ENCODE results near the gene MCOLN2.
A peak's percentile ranks its signal among the peaks of the same experiment; 100 is the strongest.
"Not testable (repeated sequence)": the region's sequence is repeated elsewhere in the genome, so short reads cannot be mapped to it uniquely, and the experiment has no call there.

MCOLN2 gene

DNA sequence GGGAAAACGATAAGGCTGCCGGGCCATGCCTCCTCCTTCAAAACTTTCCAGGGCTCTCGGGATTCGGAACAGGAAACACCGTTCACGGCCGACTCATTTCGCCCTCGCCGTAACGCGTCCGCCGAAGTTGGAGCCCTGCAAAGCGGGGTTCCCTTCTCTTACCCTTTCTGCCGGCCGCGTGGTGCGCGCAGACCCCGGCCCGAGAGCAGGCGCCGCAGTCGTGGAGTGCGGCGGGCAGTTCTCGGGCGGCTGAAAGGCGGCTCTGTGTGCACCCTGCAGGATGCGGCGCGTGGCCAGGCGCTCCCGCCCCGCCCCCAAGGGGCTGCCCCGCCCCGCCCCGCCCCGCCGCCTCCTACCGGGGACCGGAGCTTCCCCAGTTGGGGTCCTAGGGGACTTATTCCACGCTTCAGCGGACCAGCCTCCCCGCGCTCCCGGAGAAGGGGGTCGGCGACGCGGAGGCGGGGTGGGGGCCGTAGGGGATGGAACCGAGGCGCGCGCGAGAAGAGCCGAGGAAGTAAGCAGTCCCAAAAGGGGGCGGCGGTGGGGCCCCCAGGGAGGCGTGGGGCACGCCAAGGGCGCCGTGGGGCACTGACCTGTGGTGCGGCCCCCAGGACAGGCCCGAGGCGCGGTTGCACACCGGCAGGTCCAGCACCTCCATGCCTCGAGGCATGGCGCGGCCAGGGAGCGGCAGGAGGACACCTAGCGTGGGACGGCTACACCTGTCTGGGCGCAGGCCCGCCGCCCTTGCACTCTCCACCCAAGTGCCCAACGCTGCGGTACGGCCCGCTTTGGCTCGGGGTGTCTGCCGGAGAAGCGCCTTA is at the start of gene MCOLN2:
Gene MCOLN2, minus strand, starts transcription at position 268 of the 821 bp plus-strand sequence. Its CDS starts 241 bp downstream, at position 27.
- DNase-seq (ENCODE audit: low read depth in 3 of 3) = peak in 1 of 3 experiments; percentile 15

DNA sequence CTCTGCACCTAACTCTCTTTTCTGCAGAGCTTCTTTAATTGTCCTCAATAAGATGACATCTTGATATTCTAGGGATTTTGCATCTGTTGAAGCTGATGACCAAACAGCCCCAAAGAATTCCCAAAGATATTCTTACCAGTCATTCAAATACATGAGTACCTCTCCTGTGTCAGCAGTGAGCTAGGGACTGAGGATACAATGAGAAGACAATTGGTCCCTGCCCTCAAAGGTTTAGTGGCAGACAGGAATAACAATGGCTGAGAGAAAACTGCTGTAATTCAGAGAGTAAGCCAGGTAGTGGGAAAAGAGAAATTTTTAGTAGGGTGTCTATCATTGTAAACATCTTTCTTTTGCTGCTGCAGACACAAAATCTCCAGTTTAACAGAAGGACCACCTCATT is 45.5 kb upstream of the MCOLN2 start:
- no peak for DNase-seq (ENCODE audit: low read depth in 3 of 3)

DNA sequence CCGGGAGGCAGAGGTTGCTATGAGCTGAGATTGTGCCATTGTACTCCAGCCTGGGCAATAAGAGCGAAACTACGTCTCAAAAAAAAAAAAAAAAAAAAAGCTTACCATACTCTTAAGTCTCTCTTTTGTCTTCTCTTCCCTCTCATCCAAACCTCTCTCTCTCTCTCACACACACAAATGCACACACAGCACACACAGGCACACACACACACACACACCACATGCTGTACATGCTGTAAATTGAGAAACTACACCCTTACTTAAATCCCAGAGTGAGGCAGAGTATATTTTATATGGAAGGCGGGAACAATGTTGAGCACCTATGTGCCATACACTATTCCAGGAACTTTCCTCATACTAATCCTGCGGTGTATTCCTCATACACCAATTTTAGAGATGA is 44.9 kb upstream of the MCOLN2 start:
- no peak for DNase-seq (ENCODE audit: low read depth in 3 of 3)

DNA sequence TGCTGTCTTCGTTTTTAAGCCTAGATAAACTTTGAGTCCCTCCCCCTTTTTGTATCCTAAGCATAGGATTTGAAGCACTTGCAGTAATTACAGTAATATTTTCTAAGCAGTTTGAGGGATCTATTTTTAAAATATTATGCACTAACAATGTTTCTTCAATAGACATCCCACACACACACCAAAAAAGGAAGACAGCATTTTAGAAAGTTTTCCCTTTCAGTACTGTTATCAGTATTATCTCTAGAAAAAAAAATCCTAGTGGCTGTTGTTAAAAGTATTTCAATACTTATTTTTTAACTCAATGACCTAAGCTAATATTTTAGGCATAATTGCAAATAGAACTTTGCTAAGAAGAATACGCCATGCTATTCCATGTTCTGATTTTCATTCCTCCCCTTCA is 36.3 kb upstream of the MCOLN2 start:
- no peak for DNase-seq (ENCODE audit: low read depth in 3 of 3)

DNA sequence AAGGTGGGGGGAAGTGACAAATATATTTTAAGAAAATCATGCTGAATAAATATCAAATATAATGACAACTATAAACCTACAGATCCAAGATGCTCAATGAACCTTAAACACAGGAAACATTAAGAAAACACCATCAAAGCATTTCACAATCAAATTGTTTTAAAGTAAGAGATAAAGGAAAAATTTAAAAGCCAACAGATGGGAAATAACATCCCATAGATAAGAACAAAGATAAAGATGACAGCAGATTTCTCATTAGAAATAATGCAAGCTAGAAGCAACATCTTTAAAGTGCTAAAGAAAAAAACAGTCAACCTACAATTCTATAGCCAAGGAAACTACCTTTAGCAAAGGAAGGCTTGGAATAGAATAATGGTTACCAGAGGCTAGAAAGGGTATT is 33.6 kb upstream of the MCOLN2 start:
- DNase-seq (ENCODE audit: low read depth in 3 of 3) = no peak

DNA sequence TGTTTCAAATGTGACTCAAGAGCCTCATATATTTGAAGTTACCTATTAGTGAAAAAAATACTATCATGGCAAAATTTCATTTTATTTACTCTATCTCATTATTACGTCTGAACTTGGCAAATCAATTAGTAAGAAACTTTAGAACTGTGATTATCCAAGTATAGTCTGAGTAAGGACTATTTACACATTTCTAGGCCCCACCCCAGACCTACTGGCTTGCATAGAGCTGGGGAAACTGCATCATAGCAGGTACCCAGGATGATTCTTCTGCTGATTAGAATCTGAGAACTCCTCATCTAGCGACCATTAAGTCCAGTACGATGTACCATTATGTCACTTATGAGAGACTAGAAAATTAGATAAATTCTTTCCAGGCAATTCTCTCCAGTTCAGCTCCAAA is 31.2 kb upstream of the MCOLN2 start:
- no peak for DNase-seq (ENCODE audit: low read depth in 3 of 3)

DNA sequence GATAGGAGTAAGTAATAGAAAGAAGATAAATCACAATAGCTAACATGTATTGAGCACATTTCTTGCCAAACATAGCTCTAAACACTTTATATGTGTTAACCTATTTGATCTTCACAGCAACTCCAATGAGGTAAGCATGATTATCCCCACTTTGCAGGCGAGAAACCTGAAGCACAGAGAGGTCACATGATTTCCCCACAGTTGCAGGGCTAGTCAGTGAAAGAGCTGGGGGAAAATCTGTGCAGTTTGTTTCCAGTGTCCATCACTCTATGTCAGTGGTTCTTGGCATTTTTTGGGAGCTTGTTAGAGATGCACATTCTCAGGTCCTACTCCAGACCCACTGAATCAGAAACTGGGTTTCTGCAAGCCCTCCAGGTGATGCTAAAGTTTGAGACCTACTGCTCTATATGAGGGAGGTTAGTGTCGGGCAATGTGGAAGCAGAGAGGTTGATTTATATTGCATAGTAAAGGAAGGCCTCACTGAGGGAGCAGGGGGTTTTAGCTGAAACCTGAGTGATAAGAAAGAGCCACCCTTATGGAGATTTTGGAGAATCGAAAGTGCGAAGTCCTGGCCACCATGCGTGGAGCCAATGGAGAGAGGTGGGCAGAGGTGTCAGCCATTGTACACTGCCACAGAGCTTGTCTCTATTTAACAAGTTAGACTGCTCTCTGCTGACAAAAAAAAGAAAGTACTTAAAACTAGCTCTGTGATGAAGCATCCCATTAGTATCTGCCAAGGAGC is 30.5 kb upstream of the MCOLN2 start:
- peak in 1 of 3 experiments; percentile 11 for DNase-seq (ENCODE audit: low read depth in 3 of 3)

DNA sequence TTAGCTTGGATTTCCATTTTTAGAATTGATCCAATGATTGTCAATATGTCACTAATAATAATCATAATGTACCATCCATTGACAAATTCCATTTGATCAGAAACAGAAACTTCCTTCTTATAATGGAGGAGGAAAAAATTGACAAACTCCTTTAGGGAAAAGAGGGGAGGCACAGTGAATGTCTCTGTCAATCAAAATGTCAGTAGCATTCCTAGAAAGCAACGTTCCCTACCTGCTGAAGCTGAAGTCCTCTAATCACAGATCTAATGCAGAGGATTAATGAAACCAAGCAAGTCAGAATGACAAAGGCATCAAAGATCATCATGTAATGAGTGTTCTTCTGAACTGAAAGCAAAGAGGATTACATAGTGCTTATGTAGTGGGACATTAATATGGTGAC is 29.0 kb upstream of the MCOLN2 start:
- no peak for DNase-seq (ENCODE audit: low read depth in 3 of 3)

DNA sequence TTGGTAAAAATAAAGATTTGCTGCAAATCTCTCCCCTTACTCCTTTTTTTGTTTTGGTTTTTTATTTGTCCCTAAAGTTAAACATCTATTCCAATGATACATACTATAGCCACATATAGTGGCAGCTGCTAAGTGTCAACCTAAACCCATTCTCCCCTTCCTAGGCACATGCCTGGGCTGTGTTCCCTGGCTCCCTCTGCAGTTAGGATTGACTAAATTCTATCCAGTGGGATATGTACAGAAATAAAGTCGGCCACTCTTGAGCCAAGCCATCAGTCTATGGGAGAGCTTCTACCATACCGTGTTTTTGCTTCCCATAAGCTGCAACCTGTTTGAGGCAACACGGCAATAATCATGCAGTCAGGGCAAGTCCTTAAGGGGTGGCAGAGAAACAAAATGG is 27.8 kb upstream of the MCOLN2 start:
- DNase-seq (ENCODE audit: low read depth in 3 of 3) = no peak

DNA sequence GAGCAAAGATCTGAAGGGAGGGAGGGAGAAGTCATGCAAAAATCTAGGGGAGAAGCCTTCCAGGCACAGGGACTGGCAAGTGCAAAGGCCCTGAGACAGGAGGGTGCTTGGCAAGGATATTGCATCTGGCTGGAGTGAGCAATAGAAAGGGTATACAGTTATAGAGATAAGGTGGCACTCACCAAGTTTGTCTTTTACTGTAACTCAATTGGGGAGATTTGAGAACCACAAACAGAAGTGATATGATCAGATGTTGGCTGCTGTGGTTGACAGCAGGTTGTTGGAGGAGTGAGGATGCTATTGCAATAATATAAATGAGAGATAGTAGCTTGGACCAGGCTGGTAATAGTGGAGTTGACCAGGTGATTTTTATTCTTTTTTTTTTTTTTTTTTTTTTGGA is 25.8 kb upstream of the MCOLN2 start:
- no peak for DNase-seq (ENCODE audit: low read depth in 3 of 3)

DNA sequence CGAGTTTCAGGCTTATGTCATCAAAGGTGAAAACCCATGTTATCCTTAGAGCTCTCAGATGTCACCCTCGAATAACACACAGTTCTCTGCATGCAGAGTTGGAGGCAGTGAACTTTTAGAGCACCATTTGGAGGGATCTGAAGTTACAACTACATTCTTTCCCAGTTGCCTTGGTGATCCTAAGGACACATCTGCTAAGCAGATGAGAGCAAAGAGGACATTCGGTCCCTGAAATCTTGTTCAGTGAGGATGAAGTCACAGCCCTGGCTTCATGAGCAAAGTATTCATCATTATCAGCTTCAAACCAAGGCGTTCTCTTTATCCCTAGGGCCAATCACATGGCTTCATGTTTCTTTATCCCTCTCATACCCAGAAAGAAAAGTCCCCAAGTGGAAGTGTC is 23.1 kb upstream of the MCOLN2 start:
- DNase-seq (ENCODE audit: low read depth in 3 of 3) = no peak

DNA sequence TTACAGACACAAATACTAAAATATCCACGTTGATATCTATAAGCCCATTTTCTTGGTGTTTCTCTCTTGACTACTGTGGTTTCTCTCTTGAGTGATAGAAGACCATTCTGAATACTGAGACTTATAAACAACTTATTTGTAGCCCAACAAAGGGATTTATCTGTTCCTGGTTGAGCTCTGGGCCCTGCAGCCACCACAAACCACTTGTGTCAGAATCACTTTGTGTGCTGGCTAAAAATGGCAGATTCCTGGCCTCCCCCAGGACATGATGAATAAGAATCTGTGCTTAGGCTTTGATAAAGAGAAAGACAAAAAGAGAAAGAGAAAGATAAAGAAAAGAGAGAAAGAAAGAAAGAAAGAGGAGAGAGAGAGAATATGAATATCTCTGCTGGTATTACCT is 18.9 kb upstream of the MCOLN2 start:
- no peak for DNase-seq (ENCODE audit: low read depth in 3 of 3)

DNA sequence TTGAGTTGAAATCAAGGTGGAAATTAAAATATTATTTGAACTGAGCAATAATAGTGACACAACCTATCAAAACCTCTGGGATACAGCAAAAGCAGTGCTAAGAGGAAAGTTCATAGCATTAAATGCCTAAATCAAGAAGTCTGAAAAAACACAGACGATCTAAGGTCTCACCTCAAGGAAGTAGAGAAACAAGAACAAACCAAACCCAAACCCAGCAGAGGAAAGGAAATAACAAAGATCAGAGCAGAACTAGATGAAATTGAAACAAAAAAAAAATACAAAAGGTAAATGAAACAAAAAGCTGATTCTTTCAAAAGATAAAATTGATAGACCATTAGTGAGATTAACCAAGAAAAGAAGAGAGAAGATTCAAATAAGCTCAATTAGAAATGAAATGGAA is 8.7 kb upstream of the MCOLN2 start:
- DNase-seq (ENCODE audit: low read depth in 3 of 3) = not testable (repeated sequence)

DNA sequence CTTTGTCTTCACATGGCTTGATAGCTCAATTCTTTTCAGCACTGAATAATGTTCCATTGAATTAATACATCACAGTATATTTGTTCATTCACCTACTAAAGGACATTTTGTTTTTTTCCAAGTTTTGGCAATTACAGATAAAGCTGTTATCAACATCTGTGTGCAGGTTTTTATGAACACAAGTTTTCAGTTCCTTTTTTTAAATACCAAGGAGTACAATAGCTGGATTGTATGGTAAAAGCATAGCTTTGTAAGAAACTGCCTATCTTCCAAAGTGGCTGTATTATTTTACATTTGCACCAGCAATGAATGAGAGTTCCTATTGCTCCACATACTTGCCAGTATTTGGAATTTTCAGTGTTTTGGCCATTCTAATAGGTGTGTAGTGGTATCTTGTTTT is 4.8 kb upstream of the MCOLN2 start:
- DNase-seq (ENCODE audit: low read depth in 3 of 3) = no peak

DNA sequence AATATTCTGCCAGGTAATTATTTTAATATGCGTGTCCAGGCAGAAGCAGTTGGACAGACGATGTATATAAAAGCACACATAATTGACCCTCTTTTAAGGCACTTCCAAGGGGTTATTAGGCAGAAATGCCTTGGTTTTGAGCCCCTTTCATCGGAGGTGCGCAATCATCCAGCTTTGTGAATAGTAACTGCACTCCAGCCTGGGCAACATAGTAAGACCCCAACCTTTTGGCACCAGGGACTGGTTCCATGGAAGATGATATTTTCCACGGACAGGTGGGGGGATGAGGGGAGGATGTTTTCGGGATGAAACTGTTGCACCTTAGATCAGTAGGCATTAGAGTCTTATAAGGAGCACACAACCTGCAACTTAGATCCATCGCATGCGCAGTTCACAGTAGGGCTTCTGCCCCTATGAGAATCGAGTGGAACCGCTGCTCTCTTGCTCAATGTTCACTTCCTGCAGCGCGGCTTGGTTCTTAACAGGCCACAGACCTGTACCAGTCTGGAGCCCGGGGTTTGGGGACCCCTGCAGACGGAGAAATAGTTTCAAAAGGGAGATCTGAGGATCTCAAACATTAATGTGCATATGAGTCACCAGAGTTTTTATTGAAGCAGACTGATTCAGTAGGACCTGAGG is 1.8 kb upstream of the MCOLN2 start:
- peak in 1 of 3 experiments; percentile 20 for DNase-seq (ENCODE audit: low read depth in 3 of 3)

DNA sequence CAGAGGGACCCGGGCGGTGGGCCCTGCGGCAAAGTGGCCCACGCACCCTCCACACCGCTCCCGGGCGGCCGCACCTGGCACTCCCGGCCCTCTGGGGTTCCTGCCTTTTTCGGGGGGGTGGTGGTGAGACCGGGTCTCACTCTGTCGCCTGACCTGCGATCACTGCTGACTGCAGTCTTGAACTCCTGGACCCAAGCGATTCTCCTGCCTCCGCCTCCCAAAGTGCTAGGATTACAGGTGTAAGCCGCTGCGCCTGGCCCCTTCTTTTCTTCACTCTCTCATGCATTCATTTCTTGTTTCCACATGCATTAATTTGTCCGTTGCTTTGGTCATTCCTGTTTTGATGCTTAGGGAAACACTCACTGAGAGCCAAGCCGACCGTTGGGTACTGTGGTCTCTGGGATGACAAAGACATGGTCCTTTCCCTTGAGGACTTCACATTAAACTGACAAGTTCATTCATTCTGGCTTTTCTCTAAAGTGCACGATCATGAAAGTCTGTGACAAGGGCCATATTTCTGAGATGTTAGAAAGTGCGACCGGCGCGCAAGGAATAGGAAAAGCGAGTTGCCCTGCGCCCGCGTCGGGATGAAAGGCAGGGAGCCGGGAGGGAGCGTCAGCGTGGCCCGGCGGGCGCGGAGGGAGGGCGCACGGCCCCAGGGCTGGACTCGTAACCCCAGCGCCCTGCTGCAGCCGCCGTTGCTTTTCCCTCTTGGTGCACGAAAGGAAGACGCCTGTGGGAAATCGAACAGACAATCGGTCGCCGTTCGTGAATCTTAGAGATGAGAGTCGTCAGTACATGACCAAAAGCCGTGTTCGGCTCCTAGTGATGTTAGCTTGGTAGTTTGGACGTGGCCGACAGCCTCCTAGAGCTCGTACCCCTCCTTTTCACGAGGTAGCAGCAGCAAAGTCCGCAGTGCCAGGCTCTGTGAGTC is 1.0 kb upstream of the MCOLN2 start:
- no peak for DNase-seq (ENCODE audit: low read depth in 3 of 3)

DNA sequence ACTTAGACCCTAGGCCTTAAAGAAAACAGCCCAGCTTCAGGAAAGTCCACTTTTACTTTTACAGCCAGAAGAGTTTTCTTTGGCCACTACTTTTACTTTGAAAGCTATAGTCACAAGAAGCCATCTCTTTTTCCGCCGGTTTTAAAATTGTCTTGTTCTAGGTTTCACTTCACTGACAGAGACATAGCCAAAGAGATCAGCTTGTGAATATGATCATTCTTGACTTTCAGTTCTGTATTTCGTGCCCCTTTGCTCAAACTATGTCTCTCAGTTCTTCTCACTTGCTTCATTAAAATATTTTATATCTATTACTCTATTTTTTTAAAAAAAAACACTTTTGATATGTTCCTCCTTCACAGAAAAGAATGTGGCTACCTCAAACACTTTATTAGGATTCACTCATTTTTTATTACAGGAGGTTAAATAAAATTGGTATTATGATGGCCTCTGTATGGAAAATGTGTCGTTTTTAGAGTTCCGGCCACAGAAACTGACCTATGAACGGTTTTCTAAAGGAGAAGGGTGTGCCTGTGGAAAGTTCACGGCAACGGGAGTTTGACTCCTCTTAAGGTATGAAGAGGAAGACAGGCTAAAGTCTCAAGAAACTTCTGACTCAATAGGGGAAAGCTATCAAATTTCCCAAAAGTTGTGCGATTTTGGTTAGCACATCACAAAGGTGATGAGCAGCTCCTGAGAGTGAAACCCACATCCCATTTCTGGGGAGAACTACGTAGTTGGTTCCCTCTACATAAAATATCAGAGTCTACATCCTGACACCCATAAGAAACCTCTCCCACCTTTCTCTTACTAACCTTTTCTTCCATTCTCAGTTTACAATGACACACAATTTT is 1.2 kb downstream of the MCOLN2 start:
- DNase-seq (ENCODE audit: low read depth in 3 of 3) = no peak

DNA sequence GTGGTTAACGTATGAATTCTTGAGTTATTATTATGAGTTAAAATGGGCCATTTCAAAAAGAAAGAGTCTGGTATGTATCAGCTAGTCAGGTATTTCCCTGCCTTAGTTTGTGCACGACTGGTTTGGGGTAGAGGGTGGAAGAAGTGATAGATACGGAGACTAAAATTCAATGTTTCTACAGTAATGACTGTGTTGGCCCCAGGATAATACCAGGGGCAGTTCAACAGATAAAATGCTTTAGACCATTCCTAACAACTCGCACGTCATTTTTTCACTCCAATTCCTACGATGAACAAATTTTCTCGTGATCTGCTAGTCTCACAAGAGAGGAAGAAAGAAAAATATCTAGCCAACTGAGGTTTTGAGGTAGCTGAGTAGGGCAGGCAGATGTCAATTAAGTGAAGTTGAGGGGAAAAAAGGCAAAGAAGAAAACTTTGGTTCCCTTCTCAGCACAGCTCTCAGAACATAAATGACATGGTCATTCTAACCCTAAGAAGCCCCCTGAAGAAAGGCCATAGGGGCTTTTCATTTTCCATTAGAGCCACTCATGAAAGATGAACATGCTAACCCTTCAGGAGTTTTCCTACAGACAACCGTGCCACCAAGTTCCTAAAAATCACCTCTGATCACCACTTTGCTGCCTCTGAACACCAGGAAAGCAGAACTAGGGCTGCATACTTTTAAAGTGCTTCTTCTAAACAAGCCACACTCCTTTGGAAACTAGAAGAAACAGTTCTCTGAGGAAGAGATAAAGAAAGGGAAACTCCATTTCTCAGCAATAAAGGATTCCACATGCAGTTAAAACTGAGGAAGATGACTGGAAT is 5.6 kb downstream of the MCOLN2 start:
- DNase-seq (ENCODE audit: low read depth in 3 of 3) = no peak

DNA sequence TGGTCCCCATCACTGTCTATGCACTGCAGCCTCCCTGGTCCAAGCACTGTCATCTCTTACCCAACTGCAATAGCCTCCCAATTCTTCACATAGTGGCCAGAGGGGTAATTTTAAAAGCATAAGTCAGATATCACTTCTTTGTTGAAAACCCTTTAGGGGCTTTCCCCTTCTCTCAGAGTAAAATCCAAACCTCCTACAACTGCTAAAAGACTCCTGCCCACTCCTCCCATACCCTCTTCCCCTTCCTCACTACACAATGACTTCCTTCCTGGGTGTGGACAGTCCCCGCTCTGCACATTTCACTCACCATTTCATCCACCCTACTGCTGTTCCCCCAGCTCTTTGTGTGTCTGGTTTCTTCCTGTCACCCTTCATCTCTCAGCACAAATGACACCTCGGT is 8.3 kb downstream of the MCOLN2 start:
- DNase-seq (ENCODE audit: low read depth in 3 of 3) = no peak

DNA sequence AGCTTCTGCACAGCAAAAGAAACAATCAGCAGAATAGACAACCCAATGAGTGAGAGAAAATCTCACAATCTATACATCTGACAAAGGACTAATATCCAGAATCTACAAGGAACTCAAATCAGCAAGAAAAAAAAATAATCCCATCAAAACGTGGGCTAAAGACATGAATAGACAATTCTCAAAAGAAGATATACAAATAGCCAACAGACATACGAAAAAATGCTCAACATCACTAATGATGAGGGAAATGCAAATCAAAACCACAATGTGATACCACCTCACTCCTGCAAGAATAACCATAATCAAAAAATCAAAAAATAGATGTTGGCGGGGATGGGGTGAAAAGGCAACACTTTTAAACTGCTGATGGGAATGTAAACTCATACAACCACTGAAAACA is 10.4 kb downstream of the MCOLN2 start:
- not testable (repeated sequence) for DNase-seq (ENCODE audit: low read depth in 3 of 3)
